GM12865 (cell line): ENCODE results near the gene TLX2.

Source experiments
- DNase-seq: peaks from one replicate; pipeline ENCODE4 v3.0.0; 2010; ENCODE audit warnings: low read depth
- H3K4me3 ChIP-seq: 2 replicates; pipeline ENCODE4 v1.5.1; 2011; ENCODE audit warnings: mild to moderate bottlenecking, low read depth, low read length, control low read depth
- TF ChIP-seq, protein P1 (sequence below): IDR thresholded peaks from 2 replicates; pipeline ENCODE4 v1.5.1; 2011; ENCODE audit warnings: low read length, control low read depth, low read depth, inconsistent platforms; ENCODE audit not compliant: insufficient read depth; ENCODE audit errors: missing control alignments

TLX2 gene

DNA sequence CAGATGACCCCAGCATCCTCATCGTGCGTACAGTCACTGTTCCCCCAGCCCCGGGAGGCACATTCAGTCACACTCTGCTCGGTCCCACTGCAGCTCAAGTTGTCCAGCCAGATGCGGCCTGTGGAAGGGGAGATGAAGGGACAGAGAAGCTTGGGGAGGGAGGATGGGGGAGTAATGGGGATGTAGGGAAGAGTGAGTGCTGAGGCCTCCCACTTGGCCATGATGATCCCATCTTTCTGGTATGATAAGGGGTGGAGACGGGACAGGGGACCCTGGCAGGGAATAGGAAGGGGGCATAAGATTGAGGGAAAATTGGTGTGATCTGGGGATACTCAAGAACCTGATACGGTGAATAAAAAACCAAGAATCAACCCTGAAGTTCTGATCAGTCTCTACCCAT, 36.0 kb downstream of the TLX2 start:
- TF ChIP-seq, protein P1, sequence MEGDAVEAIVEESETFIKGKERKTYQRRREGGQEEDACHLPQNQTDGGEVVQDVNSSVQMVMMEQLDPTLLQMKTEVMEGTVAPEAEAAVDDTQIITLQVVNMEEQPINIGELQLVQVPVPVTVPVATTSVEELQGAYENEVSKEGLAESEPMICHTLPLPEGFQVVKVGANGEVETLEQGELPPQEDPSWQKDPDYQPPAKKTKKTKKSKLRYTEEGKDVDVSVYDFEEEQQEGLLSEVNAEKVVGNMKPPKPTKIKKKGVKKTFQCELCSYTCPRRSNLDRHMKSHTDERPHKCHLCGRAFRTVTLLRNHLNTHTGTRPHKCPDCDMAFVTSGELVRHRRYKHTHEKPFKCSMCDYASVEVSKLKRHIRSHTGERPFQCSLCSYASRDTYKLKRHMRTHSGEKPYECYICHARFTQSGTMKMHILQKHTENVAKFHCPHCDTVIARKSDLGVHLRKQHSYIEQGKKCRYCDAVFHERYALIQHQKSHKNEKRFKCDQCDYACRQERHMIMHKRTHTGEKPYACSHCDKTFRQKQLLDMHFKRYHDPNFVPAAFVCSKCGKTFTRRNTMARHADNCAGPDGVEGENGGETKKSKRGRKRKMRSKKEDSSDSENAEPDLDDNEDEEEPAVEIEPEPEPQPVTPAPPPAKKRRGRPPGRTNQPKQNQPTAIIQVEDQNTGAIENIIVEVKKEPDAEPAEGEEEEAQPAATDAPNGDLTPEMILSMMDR, result no peak
- H3K4me3 ChIP-seq, result peak overlapping the region; percentile 98
- DNase-seq, result no peak

DNA sequence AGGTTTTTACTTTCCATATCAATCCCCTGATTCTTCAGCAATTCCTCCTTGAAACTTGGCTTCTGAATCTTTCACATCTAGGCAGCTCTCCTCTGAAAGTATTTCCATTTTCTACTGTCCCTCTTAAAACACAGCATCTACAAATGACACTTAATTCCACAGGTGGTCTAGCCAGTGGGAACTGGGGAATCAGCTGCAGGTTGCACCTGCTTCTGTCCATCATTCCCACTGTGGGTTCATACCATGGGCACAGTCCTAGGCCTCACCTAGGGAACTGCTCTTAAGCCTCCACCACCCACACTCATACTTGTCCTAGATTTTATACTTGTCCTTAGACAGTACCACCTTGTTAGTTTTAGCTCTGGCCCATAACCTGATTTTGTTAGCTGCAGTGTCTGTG, 37.3 kb downstream of the TLX2 start:
- DNase-seq, result no peak
- TF ChIP-seq, protein P1, result no peak

DNA sequence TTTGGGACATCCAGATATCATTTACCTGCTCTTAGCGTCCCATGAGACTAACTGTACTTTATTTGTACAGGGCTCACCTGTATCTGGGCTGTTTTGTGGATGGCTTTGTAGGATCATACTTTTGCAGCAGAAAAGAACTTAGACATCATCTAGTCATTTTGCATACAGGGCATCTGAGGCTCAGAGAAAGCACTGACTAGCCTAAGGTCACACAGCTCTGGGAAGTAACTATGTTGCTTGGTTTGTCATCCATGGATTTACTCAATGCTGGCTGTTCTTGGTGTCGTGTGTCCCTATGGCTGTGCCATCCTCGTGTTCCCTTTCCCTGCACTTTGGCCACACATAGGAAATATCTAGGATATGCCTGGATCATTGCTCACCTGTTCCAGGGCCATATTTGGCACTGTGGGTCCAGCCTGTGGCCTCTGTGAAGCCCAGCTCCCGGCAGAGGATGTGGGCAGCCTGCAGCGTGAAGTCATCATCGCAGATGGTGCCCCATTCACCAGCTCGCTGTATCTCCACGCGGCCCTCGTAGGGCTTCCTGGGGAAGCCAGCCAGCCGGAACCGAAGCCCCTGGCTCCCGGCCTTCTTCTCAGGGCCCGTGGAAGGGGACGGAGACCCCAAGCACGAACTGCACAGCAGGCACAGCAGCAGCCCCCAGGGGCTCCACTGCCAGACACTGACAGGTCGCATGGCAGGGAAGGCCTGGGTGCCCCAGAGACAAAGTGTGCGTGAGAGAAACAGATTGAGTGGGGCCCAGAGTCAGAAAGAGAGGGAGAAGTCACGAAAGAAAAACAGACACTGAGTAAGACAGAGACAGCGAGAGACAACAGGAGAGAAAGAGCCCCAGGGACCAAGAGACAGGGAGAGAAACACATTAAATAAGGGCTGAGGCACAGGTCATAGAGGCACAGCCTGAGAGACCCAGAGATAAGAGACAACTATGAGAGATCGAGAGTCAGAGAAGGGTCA, 38.0 kb downstream of the TLX2 start:
- peak; percentile 73 for DNase-seq
- peak overlapping the region; percentile 98 for H3K4me3 ChIP-seq

More for the DNA sequence above, 37.3 kb downstream of the TLX2 start:
- H3K4me3 ChIP-seq, result peak overlapping the region; percentile 98

DNA sequence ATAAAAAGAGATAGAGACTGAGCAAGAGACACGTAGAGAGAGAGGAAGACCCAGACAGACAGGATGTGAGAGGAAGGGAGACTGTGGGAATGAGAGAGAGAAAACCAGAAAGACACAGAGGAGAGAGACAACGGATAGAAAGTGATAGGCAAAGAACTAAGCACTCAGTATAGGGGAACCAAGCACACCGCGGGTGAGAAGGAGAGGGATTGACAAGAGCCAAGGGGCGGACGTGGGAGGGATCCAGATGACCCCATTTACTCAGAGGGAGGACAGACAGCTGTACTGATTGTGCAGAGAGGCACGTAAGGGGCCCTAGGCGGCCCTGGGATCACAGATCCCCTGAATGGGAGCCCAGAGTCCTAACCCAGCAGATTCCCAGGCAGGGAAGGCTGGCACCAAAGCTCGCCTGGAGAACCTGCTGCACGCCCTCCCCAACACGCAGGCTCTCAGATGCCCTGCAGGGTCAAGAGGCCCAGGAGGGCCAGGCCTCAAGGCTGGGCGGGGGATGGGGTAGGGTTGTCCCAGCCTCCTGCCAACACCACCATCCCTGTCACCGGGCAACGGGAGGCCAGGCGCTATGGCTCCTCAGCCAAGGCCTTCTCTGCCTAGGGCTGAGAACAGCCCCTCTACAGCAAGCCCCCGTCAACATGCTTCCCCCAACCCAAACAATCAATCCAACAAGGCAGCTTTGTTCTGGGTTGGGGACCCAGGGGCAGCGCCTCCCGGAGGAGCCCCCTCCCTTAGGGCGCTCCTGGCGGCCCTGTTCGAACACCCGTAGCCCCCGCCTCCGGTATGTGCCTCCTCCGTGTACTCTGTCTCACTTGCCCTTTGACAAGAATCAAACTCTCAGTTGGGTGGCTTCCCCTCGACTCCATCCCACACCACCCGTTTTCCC, 38.9 kb downstream of the TLX2 start:
- peak overlapping the region; percentile 98 for H3K4me3 ChIP-seq
- TF ChIP-seq, protein P1, result no peak
- DNase-seq, result peak; percentile 74

More for the DNA sequence above, 38.0 kb downstream of the TLX2 start:
- TF ChIP-seq, protein P1, result no peak

DNA sequence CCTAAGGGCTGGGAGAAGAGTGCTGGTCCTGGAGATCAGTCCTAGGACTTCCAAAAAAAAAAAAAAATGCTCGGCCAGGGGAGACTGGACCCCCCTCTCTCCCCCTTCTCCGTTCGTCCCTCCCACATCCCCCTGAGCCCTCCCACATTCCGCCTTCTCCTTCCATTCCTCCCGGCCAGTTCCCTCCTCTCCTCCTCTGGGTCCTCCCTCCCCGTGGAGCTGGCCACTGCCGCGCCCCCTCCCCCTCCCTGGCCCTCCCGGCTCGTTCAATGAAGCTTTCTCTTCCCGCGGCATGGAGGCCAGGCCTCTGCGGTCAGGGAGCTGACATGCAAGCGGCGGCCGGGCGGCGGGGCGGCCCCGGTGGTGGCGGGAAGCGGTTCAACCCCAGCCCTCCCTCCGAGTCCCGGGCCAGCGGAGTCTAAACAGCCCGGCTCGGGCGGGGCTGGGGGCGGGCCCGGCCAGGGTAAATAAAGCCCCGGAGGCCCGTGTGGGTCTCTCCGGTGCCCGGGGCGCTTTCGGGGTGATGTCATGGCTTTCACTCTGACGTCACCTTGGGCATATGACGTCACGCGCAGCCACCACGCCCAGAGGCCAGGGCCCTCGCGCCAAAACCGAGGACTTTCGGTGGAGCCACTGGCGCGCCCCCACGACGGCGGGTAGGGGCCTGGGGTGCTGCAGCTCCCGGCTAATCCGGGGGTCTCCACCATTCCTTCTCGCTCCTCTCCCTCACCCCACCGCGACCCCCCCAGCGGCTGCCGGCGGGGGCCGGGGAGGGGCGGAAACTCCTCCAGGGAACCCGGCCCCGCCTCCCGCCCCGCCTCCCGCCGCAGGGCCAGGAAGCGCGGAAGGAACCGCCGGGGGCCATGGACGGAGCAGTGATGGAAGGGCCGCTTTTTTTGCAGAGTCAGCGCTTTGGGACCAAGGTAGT, 39.9 kb downstream of the TLX2 start, which contains the start of the genes DOK1 and LOXL3:
DOK1 (plus strand) TSS at position 829 of the 928 bp plus-strand sequence; CDS start at position 864, 35 bp downstream.
LOXL3 (minus strand) TSS at position 51 of the 928 bp plus-strand sequence. CDS start 1,308 bp downstream, outside the sequence.
- TF ChIP-seq, protein P1, result no peak
- peak within 1 kb of the TSS; percentile 98 for H3K4me3 ChIP-seq
- DNase-seq, result peak; percentile 89

DNA sequence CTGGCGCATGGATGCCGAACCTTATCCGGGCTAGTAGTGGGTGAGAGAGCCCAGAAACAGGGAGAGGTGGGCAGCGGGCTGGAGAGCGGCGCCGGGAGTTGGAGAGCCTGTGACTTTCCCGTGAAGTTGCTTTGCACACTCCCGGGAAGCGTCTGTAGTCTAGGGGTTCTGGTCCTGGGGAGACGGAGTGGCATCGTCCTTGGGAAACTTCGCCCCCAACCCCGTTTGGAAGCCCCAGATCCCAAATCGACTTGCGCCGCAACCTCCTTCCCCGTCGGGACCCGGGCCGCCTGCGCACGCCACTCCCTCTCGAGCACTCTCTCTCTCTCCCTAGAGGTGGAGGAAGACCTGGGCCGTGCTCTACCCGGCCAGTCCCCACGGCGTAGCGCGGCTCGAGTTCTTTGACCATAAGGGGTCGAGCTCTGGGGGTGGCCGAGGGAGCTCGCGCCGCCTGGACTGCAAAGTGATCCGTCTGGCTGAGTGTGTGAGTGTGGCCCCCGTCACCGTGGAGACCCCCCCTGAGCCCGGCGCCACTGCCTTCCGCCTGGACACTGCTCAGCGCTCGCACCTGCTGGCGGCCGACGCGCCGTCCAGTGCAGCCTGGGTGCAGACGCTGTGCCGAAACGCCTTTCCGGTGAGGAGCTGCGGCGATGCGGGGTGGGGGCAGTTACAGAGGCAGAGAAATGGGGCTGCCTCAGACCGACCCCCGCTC, 40.7 kb downstream of the TLX2 start:
- H3K4me3 ChIP-seq, result peak overlapping the region; percentile 98
- DNase-seq, result peak; percentile 68
- TF ChIP-seq, protein P1, result no peak
